Measurements from ENCODE around the gene GALNT18. TPM values are rescaled to one million over a fixed set of nuclear protein-coding genes. Genes with fewer than 3 reads are reported as not detected.

The GALNT18 gene
- polyA plus RNA-seq, 1 experiment = 4.1 TPM

DNA sequence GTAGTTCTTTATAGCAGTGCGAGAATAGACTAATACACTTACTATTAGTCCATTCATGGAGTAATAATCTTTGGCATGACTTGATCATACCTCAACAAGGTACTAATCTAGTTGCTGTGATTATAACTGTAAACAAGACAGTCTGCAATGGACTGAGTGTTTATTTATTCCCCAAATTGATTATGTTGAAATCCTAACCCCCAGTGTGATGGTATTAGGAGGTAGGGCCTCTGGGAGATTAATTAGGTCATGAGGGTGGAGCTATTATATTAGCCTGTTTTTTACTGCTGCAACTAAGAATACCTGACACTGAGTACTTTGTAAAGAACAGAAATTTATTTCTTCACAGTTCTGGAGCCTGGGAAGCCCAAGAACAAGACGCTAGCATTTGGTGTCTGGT lies 237.8 kb downstream of the GALNT18 start:
- Histone ChIP-seq H3K27me3 (ENCODE audit: control insufficient read depth, insufficient read depth, low read length) (0 out of 2 replicates have a peak, but pooled peaks cover 2% of the 10 kb centered on the region), H3K36me3 (ENCODE audit: control insufficient read depth, insufficient read depth, low read length) (no peaks in the 10 kb centered on the region), H3K4me3 (ENCODE audit: low read depth, low read length) (no peak overlapping the region)
- TF ChIP-seq, protein P1, sequence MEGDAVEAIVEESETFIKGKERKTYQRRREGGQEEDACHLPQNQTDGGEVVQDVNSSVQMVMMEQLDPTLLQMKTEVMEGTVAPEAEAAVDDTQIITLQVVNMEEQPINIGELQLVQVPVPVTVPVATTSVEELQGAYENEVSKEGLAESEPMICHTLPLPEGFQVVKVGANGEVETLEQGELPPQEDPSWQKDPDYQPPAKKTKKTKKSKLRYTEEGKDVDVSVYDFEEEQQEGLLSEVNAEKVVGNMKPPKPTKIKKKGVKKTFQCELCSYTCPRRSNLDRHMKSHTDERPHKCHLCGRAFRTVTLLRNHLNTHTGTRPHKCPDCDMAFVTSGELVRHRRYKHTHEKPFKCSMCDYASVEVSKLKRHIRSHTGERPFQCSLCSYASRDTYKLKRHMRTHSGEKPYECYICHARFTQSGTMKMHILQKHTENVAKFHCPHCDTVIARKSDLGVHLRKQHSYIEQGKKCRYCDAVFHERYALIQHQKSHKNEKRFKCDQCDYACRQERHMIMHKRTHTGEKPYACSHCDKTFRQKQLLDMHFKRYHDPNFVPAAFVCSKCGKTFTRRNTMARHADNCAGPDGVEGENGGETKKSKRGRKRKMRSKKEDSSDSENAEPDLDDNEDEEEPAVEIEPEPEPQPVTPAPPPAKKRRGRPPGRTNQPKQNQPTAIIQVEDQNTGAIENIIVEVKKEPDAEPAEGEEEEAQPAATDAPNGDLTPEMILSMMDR (IDR thresholded peaks at IDR 0.05; ENCODE audit: insufficient read depth, low read depth, low read length) = no peak
- CTCF ChIA-PET = no interaction called here
- POLR2A ChIA-PET = no interaction called here
- no peak for DNase-seq (ENCODE audit: low read depth)

DNA sequence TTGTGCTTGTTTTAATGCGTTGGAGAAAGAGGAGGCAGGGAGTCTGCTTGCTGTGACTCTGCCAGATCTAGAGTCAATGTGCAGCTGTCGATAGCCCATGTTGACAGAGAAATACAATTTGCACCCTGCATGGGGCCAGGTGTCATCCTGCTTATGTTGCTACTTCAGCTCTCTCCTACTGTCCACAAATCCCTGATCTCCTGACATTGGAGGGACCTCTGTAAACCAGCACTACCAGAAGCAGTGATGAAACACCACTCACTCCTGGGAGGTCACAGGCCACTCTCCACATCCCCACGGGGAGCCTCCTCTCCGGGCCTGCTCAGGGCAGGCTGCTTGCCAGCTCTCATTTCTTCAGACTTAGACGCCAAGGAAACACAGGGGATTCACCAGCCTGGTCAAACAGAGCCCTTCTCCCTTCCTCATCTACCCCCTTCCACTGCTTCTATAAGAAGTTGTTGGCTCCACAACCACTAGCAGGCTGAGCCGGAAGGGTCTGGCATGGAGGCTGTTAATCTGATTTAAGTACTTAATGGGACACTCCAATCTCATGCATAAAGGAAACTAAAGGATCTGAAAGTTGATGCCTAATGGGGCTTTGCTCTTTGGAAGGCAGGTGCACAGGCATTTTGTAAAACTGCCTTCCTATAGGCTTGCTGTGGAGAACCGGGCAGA lies 238.8 kb downstream of the GALNT18 start:
- no peaks in the 10 kb centered on the region for H3K27me3 ChIP-seq (ENCODE audit: control insufficient read depth, insufficient read depth, low read length)
- no peaks in the 10 kb centered on the region for H3K36me3 ChIP-seq (ENCODE audit: control insufficient read depth, insufficient read depth, low read length)
- CTCF ChIA-PET = interaction anchor here (0.8 kb wide), 1 partner anchor 16 kb away, joined by 3 read pairs; no protein-coding TSS in a partner anchor
- H3K4me3 ChIP-seq (ENCODE audit: low read depth, low read length) = no peak overlapping the region
- no peak for DNase-seq (ENCODE audit: low read depth)
- POLR2A ChIA-PET = no interaction called here
- TF ChIP-seq, protein P1 (IDR thresholded peaks at IDR 0.05; ENCODE audit: insufficient read depth, low read depth, low read length) = no peak

DNA sequence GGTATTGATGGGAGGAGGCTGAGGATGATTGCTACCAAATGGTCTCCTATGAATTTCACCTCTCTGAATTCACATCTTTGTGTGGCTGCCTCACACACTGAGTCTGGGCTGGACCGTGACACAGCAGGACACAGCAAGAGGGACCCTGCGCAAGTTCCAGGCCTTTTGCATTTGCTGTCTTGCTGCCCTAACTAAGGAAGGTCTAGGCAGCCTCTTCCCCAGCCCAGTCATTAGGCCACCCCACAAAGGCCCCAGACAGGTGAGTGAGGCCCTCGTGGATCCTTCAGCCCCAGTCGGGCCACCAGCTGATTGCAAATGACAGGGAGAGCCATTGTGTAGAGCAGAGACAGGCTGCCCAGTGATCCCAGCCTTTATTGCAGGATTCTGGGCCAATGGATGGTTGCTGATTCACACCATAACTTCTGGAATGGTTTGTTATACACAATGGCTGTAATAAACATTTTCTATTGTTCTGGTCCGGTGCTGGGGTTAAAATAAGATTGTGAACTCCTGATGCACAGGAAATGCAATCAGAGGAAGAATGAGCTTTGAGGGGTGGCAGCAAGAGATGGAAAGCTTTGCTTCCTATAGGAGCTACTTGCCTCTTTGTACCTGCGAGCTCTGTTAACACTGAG lies 240.2 kb downstream of the GALNT18 start:
- TF ChIP-seq, protein P1 (IDR thresholded peaks at IDR 0.05; ENCODE audit: insufficient read depth, low read depth, low read length) = no peak
- ChIA-PET POLR2A (no interaction called here), CTCF (no interaction called here)
- H3K36me3 ChIP-seq (ENCODE audit: control insufficient read depth, insufficient read depth, low read length) = no peaks in the 10 kb centered on the region
- no peaks in the 10 kb centered on the region for H3K27me3 ChIP-seq (ENCODE audit: control insufficient read depth, insufficient read depth, low read length)
- H3K4me3 ChIP-seq (ENCODE audit: low read depth, low read length) = no peak overlapping the region
- no peak for DNase-seq (ENCODE audit: low read depth)

DNA sequence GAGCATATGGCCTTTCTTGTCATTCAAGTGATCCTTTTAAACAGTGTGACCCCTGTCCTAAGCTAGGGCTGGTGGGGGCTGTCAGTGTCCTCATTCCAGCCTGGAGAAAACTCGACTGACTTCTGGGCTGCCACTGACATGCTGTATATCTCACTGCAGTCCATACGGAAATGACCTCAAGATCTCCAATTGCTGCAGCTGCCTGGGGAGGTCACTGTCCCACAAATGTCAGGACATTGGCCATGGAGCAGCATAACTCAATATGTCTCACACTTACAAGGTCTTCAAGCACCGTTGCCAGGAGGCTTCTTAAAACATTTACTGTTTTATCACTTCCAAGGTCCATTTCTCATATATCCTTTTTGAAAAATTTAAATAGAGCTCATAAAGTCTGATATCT lies 240.9 kb downstream of the GALNT18 start:
- DNase-seq (ENCODE audit: low read depth) = no peak
- Histone ChIP-seq H3K27me3 (ENCODE audit: control insufficient read depth, insufficient read depth, low read length) (no peaks in the 10 kb centered on the region), H3K36me3 (ENCODE audit: control insufficient read depth, insufficient read depth, low read length) (no peaks in the 10 kb centered on the region), H3K4me3 (ENCODE audit: low read depth, low read length) (no peak overlapping the region)
- ChIA-PET POLR2A (no interaction called here), CTCF (interaction anchor here (0.9 kb wide), 1 partner anchor 14 kb away, joined by 3 read pairs; no protein-coding TSS in a partner anchor)
- TF ChIP-seq, protein P1 (IDR thresholded peaks at IDR 0.05; ENCODE audit: insufficient read depth, low read depth, low read length) = no peak

DNA sequence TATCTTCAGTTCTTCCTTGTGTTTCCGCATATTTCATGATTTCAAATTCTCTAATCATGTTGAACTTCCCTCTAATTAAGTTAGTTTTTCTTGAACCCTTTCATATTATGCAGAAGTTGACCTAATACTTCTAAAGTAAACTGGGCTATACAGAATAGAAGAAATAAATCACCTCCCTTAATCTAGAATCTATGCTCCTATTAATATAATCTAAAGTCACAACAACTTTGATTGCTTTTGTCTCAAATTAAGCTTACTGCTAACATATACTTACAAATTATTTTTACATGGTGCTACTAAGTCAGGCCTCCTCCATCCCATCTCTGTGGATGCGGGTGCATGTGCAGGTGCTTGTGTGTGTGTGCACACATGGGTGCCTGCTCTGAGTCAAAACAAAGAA lies 241.5 kb downstream of the GALNT18 start:
- POLR2A ChIA-PET = no interaction called here
- Histone ChIP-seq H3K4me3 (ENCODE audit: low read depth, low read length) (no peak overlapping the region), H3K27me3 (ENCODE audit: control insufficient read depth, insufficient read depth, low read length) (no peaks in the 10 kb centered on the region), H3K36me3 (ENCODE audit: control insufficient read depth, insufficient read depth, low read length) (no peaks in the 10 kb centered on the region)
- TF ChIP-seq, protein P1 (IDR thresholded peaks at IDR 0.05; ENCODE audit: insufficient read depth, low read depth, low read length) = no peak
- CTCF ChIA-PET = interaction anchor here (0.9 kb wide), 1 partner anchor 14 kb away, joined by 3 read pairs; no protein-coding TSS in a partner anchor
- no peak for DNase-seq (ENCODE audit: low read depth)
